Measurements from ENCODE around the gene GIT2.
A peak's percentile ranks its signal among the peaks of the same experiment; 100 is the strongest.
"Not testable (repeated sequence)": the region's sequence is repeated elsewhere in the genome, so short reads cannot be mapped to it uniquely, and the experiment has no call there.

The GIT2 gene

GRCh38 chr12:109946913-109947312, 49.3 kb downstream of the GIT2 start:
- no peak for DNase-seq (ENCODE audit: low read depth in 2 of 2)

- DNase-seq (ENCODE audit: low read depth in 2 of 2): no peak
Measured at GRCh38 chr12:109946505-109946904, 49.7 kb downstream of the GIT2 start.

GRCh38 chr12:109944561-109945359, 51.4 kb downstream of the GIT2 start:
- no peak for DNase-seq (ENCODE audit: low read depth in 2 of 2)

- DNase-seq (ENCODE audit: low read depth in 2 of 2): no peak
Measured at GRCh38 chr12:109943811-109944210, 52.4 kb downstream of the GIT2 start.

- no peak for DNase-seq (ENCODE audit: low read depth in 2 of 2)
Measured at GRCh38 chr12:109940339-109940923, 55.7 kb downstream of the GIT2 start.

- no peak for DNase-seq (ENCODE audit: low read depth in 2 of 2)
Measured at GRCh38 chr12:109939504-109939903, 56.7 kb downstream of the GIT2 start.

GRCh38 chr12:109938947-109939346, 57.2 kb downstream of the GIT2 start:
- no peak for DNase-seq (ENCODE audit: low read depth in 2 of 2)

- DNase-seq (ENCODE audit: low read depth in 2 of 2): no peak
Measured at GRCh38 chr12:109937371-109937770, 58.8 kb downstream of the GIT2 start.

- DNase-seq (ENCODE audit: low read depth in 2 of 2): no peak
Measured at GRCh38 chr12:109934026-109934425, 62.1 kb downstream of the GIT2 start.

GRCh38 chr12:109932878-109933503, 63.2 kb downstream of the GIT2 start:
- DNase-seq (ENCODE audit: low read depth in 2 of 2): no peak

GRCh38 chr12:109931143-109931542, 65.0 kb downstream of the GIT2 start:
- no peak for DNase-seq (ENCODE audit: low read depth in 2 of 2)

- DNase-seq (ENCODE audit: low read depth in 2 of 2): no peak
Measured at GRCh38 chr12:109930028-109930800, 66.0 kb downstream of the GIT2 start.

GRCh38 chr12:109929326-109929725, 66.8 kb downstream of the GIT2 start:
- DNase-seq (ENCODE audit: low read depth in 2 of 2): not testable (repeated sequence)

- DNase-seq (ENCODE audit: low read depth in 2 of 2): no peak
Measured at GRCh38 chr12:109928058-109928656, 68.0 kb downstream of the GIT2 start.

- DNase-seq (ENCODE audit: low read depth in 2 of 2): peak; percentile 11 to 20
Measured at GRCh38 chr12:109927622-109928021, 68.5 kb downstream of the GIT2 start.

GRCh38 chr12:109926488-109927210, 69.5 kb downstream of the GIT2 start:
- DNase-seq (ENCODE audit: low read depth in 2 of 2): no peak

- DNase-seq (ENCODE audit: low read depth in 2 of 2): no peak
Measured at GRCh38 chr12:109926016-109926415, 70.2 kb downstream of the GIT2 start.

- DNase-seq (ENCODE audit: low read depth in 2 of 2): no peak
Measured at GRCh38 chr12:109925185-109925840, 70.9 kb downstream of the GIT2 start.

- no peak for DNase-seq (ENCODE audit: low read depth in 2 of 2)
Measured at GRCh38 chr12:109923481-109924245, 72.5 kb downstream of the GIT2 start.

GRCh38 chr12:109923038-109923437, 73.1 kb downstream of the GIT2 start:
- DNase-seq (ENCODE audit: low read depth in 2 of 2): no peak

Measured in stimulated activated CD4-positive, alpha-beta T cell treated with anti-CD3 and anti-CD28 coated beads, Interleukin-4, amount 100 ng/mL, for 48 hours (primary cell).